ENCODE data around the gene EPX.

EPX gene

DNA sequence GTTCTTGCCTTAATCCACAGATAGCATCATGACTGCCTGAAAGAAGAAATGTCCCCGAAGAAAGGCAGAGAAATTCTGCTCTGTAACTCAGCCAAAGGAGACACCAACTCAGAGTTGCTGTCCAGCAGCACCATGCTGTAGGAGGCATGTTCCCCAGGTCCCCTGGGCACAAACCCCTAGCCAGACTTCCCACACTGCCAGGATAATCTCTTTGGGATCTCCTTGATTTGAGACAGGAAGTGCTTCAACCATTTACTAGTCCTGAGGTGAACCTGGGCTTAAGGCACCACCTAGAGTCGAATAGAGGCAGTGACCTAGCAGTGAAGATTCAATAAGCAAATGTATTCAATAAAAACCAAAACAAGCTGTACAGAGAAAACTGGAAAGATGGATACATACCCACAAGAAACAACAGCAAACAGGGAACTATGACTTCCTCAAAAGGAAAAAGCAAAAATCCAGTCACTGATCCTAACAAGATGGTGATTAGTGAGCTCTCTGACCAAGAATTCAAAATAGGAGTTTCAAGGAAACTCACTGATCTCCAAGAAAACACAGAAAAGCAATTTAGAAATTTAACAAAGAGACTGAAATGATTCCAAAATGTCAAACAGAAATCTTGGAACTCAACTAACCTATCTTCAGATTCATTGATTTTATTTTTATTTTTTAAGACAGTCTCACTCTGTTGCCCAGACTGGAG lies 20.0 kb upstream of the EPX start:
- Mint-ChIP-seq H3K4me3 (no peak overlapping the region), H3K9me3 (no peaks in the 10 kb centered on the region), H3K27me3 (ENCODE audit: low read depth) (peaks cover 33% of the 10 kb centered on the region), H3K36me3 (ENCODE audit: low read depth) (no peaks in the 10 kb centered on the region), H3K4me1 (ENCODE audit: low read depth) (peaks cover 28% of the 10 kb centered on the region), H3K27ac (no peak overlapping the region)

- no peaks in the 10 kb centered on the region for H3K36me3 Mint-ChIP-seq (ENCODE audit: low read depth)
- H3K27me3 Mint-ChIP-seq (ENCODE audit: low read depth), result peaks cover 25% of the 10 kb centered on the region
- peaks cover 25% of the 10 kb centered on the region for H3K4me1 Mint-ChIP-seq (ENCODE audit: low read depth)
- no peak overlapping the region for H3K4me3 Mint-ChIP-seq
- peak overlapping the region; percentile 27 for H3K27ac Mint-ChIP-seq
- H3K9me3 Mint-ChIP-seq, result no peaks in the 10 kb centered on the region
Observed at GRCh38 chr17:58174871-58175270, 17.7 kb upstream of the EPX start.

GRCh38 chr17:58176200-58176599 lies 16.3 kb upstream of the EPX start:
- H3K9me3 Mint-ChIP-seq, result no peaks in the 10 kb centered on the region
- H3K4me1 Mint-ChIP-seq (ENCODE audit: low read depth), result peaks cover 14% of the 10 kb centered on the region

DNA sequence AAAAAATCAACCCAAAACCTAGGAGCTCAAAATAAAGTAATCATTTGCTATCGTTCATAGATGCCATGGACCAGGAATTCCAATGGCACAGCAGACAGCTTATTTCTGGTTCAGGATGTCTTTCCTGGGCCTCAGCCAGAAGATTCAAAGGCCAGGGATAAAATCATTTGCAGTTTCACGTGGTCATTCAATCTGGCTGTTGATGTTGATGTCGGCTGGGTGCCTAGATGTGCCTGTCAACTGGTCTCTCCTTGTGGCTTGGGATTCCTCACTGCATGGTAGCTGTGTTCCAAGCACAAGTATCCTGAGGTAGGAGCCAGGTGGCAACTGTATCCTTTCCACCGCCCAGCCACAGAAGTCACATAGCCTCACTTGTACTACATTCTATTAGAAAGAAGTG lies 10.7 kb upstream of the EPX start:
- Mint-ChIP-seq H3K27me3 (ENCODE audit: low read depth) (peaks cover 9% of the 10 kb centered on the region), H3K4me3 (no peak overlapping the region), H3K27ac (no peak overlapping the region), H3K36me3 (ENCODE audit: low read depth) (no peaks in the 10 kb centered on the region), H3K9me3 (no peaks in the 10 kb centered on the region), H3K4me1 (ENCODE audit: low read depth) (no peaks in the 10 kb centered on the region)

More at GRCh38 chr17:58176200-58176599, 16.3 kb upstream of the EPX start:
- Mint-ChIP-seq H3K27ac (no peak overlapping the region), H3K4me3 (no peak overlapping the region), H3K36me3 (ENCODE audit: low read depth) (no peaks in the 10 kb centered on the region), H3K27me3 (ENCODE audit: low read depth) (peaks cover 27% of the 10 kb centered on the region)

- no peaks in the 10 kb centered on the region for H3K36me3 Mint-ChIP-seq (ENCODE audit: low read depth)
- H3K9me3 Mint-ChIP-seq, result no peaks in the 10 kb centered on the region
- H3K27ac Mint-ChIP-seq, result peak overlapping the region; percentile 60
- H3K4me1 Mint-ChIP-seq (ENCODE audit: low read depth), result no peaks in the 10 kb centered on the region
- H3K4me3 Mint-ChIP-seq, result no peak overlapping the region
- peaks cover 13% of the 10 kb centered on the region for H3K27me3 Mint-ChIP-seq (ENCODE audit: low read depth)
Observed at GRCh38 chr17:58183514-58183913, 9.0 kb upstream of the EPX start.

DNA sequence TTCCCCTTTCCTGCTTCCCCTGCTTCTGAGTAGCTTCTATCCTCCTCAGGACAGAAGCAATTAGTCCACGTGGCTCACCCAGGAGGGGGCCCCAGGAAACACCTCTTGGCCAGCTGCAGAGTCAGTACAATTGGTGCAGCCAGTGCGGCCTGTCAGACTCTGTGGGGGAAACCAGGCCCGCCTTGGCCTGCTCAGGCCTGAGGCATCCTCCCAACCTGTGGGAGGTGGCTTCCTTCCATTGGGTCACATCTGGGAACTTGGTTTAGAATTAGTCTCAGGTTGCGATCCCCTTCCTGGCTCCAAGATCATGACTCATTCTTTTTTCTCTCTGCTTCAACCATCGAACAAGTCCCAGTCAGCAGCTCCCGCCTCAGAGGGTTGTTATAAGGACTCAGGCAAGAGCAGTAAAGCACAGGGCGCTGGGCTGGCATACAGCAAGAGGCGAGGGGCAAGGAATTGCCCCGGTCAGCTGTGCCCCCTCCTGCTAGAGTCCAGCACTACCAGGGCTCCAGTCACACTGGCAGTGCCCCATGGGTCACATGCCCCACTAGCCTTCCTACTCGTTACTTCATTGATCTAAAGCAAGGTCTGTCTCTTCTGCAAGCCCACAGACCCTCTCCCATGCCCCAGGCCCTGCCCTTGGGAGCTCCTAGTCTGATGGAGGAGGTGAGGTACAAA lies 8.1 kb upstream of the EPX start:
- Mint-ChIP-seq H3K27ac (no peak overlapping the region), H3K4me3 (no peak overlapping the region), H3K9me3 (no peaks in the 10 kb centered on the region), H3K27me3 (ENCODE audit: low read depth) (peaks cover 13% of the 10 kb centered on the region), H3K36me3 (ENCODE audit: low read depth) (no peaks in the 10 kb centered on the region), H3K4me1 (ENCODE audit: low read depth) (no peaks in the 10 kb centered on the region)

DNA sequence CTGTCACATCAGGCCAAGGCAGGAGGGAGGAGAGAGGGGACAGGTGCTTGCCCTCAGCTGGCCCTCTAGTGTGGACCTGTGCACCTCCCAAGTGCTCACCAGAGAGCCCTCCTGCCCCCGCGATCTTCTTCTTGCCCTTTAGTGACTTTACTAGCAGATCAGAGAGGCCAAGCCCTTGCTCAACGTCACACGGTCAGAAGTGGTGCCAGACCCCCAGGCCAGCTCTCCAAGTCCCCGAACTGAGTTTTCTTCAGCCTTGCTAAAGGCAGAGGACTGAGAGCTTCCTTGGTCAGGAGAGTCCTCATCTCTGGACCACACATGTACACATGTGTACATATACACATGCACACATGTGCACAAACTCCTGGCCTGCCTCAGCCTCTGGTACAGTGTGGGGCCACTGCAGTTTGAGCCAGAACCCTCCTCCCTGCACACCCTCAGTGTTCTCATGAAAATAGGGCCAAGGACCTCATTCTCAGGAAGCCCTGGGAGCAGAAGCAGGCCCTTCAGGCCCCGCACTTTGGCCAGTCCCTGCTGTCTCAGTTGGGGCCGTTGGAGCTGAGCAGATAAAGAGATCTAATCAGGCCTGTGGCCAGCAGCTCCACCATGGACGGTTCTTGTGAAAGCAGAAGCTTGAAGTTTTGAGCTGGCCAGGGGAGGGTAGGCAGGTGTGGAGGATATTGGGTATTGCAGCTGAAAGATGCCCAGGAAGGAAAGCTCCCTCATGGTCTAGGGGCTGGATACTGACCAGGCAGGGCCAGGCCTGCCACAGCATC lies 7.4 kb upstream of the EPX start:
- H3K4me1 Mint-ChIP-seq (ENCODE audit: low read depth), result no peaks in the 10 kb centered on the region
- H3K9me3 Mint-ChIP-seq, result no peaks in the 10 kb centered on the region
- no peak overlapping the region for H3K27ac Mint-ChIP-seq
- H3K4me3 Mint-ChIP-seq, result no peak overlapping the region
- no peaks in the 10 kb centered on the region for H3K36me3 Mint-ChIP-seq (ENCODE audit: low read depth)
- H3K27me3 Mint-ChIP-seq (ENCODE audit: low read depth), result peaks cover 13% of the 10 kb centered on the region

- no peaks in the 10 kb centered on the region for H3K36me3 Mint-ChIP-seq (ENCODE audit: low read depth)
- no peaks in the 10 kb centered on the region for H3K4me1 Mint-ChIP-seq (ENCODE audit: low read depth)
- H3K9me3 Mint-ChIP-seq, result no peaks in the 10 kb centered on the region
- H3K4me3 Mint-ChIP-seq, result no peak overlapping the region
- peaks cover 7% of the 10 kb centered on the region for H3K27me3 Mint-ChIP-seq (ENCODE audit: low read depth)
- H3K27ac Mint-ChIP-seq, result no peak overlapping the region
Observed at GRCh38 chr17:58186591-58186990, 5.9 kb upstream of the EPX start.

- Mint-ChIP-seq H3K4me3 (no peak overlapping the region), H3K27ac (no peak overlapping the region), H3K27me3 (ENCODE audit: low read depth) (peaks cover 5% of the 10 kb centered on the region), H3K36me3 (ENCODE audit: low read depth) (no peaks in the 10 kb centered on the region), H3K9me3 (no peaks in the 10 kb centered on the region), H3K4me1 (ENCODE audit: low read depth) (no peaks in the 10 kb centered on the region)
Observed at GRCh38 chr17:58187063-58187462, 5.5 kb upstream of the EPX start.

GRCh38 chr17:58187675-58188074 lies 4.9 kb upstream of the EPX start:
- Mint-ChIP-seq H3K9me3 (no peaks in the 10 kb centered on the region), H3K4me3 (no peak overlapping the region), H3K4me1 (ENCODE audit: low read depth) (no peaks in the 10 kb centered on the region), H3K27ac (no peak overlapping the region), H3K27me3 (ENCODE audit: low read depth) (peaks cover 4% of the 10 kb centered on the region), H3K36me3 (ENCODE audit: low read depth) (no peaks in the 10 kb centered on the region)

GRCh38 chr17:58189436-58190146 lies 2.9 kb upstream of the EPX start:
- Mint-ChIP-seq H3K4me3 (no peak overlapping the region), H3K9me3 (no peaks in the 10 kb centered on the region), H3K27me3 (ENCODE audit: low read depth) (peaks cover 4% of the 10 kb centered on the region), H3K4me1 (ENCODE audit: low read depth) (no peaks in the 10 kb centered on the region), H3K27ac (no peak overlapping the region), H3K36me3 (ENCODE audit: low read depth) (no peaks in the 10 kb centered on the region)

GRCh38 chr17:58191241-58191896 lies 1.2 kb upstream of the EPX start:
- H3K27ac Mint-ChIP-seq, result no peak overlapping the region
- no peaks in the 10 kb centered on the region for H3K9me3 Mint-ChIP-seq
- H3K27me3 Mint-ChIP-seq (ENCODE audit: low read depth), result peaks cover 4% of the 10 kb centered on the region
- H3K36me3 Mint-ChIP-seq (ENCODE audit: low read depth), result no peaks in the 10 kb centered on the region
- no peaks in the 10 kb centered on the region for H3K4me1 Mint-ChIP-seq (ENCODE audit: low read depth)
- no peak overlapping the region for H3K4me3 Mint-ChIP-seq

DNA sequence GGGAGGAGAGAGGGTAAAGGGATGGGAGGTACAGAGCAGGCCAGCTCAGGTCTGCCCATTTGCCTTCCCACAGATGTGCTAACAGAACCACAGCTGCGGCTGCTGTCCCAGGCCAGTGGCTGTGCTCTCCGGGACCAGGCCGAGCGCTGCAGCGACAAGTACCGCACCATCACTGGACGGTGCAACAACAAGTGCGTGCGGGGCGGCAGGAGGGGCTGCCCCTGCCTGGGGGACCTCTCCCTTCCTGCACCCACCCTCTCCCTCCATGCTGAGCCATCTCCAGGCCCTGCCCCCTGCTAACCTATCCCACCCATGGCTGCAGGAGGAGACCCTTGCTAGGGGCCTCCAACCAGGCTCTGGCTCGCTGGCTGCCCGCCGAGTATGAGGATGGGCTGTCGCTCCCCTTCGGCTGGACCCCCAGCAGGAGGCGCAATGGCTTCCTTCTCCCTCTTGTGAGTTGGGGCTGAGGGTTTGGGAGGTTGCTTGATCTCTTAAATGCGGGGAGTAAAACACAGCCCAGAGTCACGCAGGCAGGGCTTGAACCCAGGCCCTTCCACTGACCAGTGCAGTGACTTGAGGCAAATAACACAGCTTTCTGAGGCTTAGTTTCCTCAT lies 1.2 kb downstream of the EPX start:
- Mint-ChIP-seq H3K4me1 (ENCODE audit: low read depth) (no peaks in the 10 kb centered on the region), H3K27me3 (ENCODE audit: low read depth) (no peaks in the 10 kb centered on the region), H3K4me3 (no peak overlapping the region), H3K27ac (no peak overlapping the region), H3K36me3 (ENCODE audit: low read depth) (no peaks in the 10 kb centered on the region), H3K9me3 (no peaks in the 10 kb centered on the region)

All from T-helper 1 cell treated with Interleukin-12 subunit alpha and Interleukin-12 subunit beta and Interleukin-4 antibody, amounts not matched to agents 30 μg/mL and 1 μg/mL, for 36 hours (primary cell).